Measurements from ENCODE around the gene GATD1.

Gene GATD1

GRCh38 chr11:767238-767637 lies 10.0 kb downstream of the GATD1 start:
- no peaks in the 10 kb centered on the region for H3K9me3 ChIP-seq (ENCODE audit: insufficient read depth, low read length)
- no peak overlapping the region for H3K4me2 ChIP-seq (ENCODE audit: low read length)
- TF ChIP-seq CTCF (IDR thresholded peaks at IDR 0.05; ENCODE audit: low read depth, low read length) = no peak
- no peak for TF ChIP-seq EZH2phosphoT487 (IDR thresholded peaks at IDR 0.05; ENCODE audit: low read depth)
- H3K27ac ChIP-seq (ENCODE audit: low read length) = no peak overlapping the region
- no peak overlapping the region for H3K4me3 ChIP-seq (ENCODE audit: low read length)
- peaks cover 51% of the 10 kb centered on the region for H3K36me3 ChIP-seq (replicated peaks; ENCODE audit: low read depth, low read length)
- H3K4me1 ChIP-seq (ENCODE audit: low read length) = no peaks in the 10 kb centered on the region
- H3K27me3 ChIP-seq (ENCODE audit: low read depth, low read length) = no peaks in the 10 kb centered on the region
- peaks cover 22% of the 10 kb centered on the region for H4K20me1 ChIP-seq (ENCODE audit: insufficient read depth, low read length)
- H3K79me2 ChIP-seq (ENCODE audit: low read length) = peaks cover 16% of the 10 kb centered on the region; the same call in 1 of the 2 replicates
- no peak overlapping the region for H3K9ac ChIP-seq (ENCODE audit: low read length)
- no peak overlapping the region for H2AFZ ChIP-seq (ENCODE audit: low read depth, low read length)

- H3K9ac ChIP-seq (ENCODE audit: low read length) = no peak overlapping the region
- H3K9me3 ChIP-seq (ENCODE audit: insufficient read depth, low read length) = no peaks in the 10 kb centered on the region
- peaks cover 24% of the 10 kb centered on the region for H4K20me1 ChIP-seq (ENCODE audit: insufficient read depth, low read length)
- H3K79me2 ChIP-seq (ENCODE audit: low read length) = peaks cover 15% of the 10 kb centered on the region; the same call in 1 of the 2 replicates
- no peak overlapping the region for H3K27ac ChIP-seq (ENCODE audit: low read length)
- H3K27me3 ChIP-seq (ENCODE audit: low read depth, low read length) = no peaks in the 10 kb centered on the region
- peaks cover 53% of the 10 kb centered on the region for H3K36me3 ChIP-seq (replicated peaks; ENCODE audit: low read depth, low read length)
- TF ChIP-seq EZH2phosphoT487 (IDR thresholded peaks at IDR 0.05; ENCODE audit: low read depth) (no peak), CTCF (IDR thresholded peaks at IDR 0.05; ENCODE audit: low read depth, low read length) (no peak)
- H3K4me1 ChIP-seq (ENCODE audit: low read length) = no peaks in the 10 kb centered on the region
- H2AFZ ChIP-seq (ENCODE audit: low read depth, low read length) = no peak overlapping the region
- no peak overlapping the region for H3K4me2 ChIP-seq (ENCODE audit: low read length)
- no peak overlapping the region for H3K4me3 ChIP-seq (ENCODE audit: low read length)
Measured at GRCh38 chr11:766936-767210, 10.4 kb downstream of the GATD1 start.

- Histone ChIP-seq H3K27ac (ENCODE audit: low read length) (no peak overlapping the region), H3K4me2 (ENCODE audit: low read length) (no peak overlapping the region), H3K27me3 (ENCODE audit: low read depth, low read length) (no peaks in the 10 kb centered on the region), H3K9ac (ENCODE audit: low read length) (no peak overlapping the region), H3K79me2 (ENCODE audit: low read length) (peaks cover 9% of the 10 kb centered on the region; the same call in 1 of the 2 replicates), H3K4me1 (ENCODE audit: low read length) (no peaks in the 10 kb centered on the region), H2AFZ (ENCODE audit: low read depth, low read length) (no peak overlapping the region), H3K4me3 (ENCODE audit: low read length) (no peak overlapping the region), H4K20me1 (ENCODE audit: insufficient read depth, low read length) (peaks cover 24% of the 10 kb centered on the region), H3K9me3 (ENCODE audit: insufficient read depth, low read length) (no peaks in the 10 kb centered on the region), H3K36me3 (replicated peaks; ENCODE audit: low read depth, low read length) (peaks cover 48% of the 10 kb centered on the region)
- TF ChIP-seq CTCF (IDR thresholded peaks at IDR 0.05; ENCODE audit: low read depth, low read length) (no peak), EZH2phosphoT487 (IDR thresholded peaks at IDR 0.05; ENCODE audit: low read depth) (no peak)
Measured at GRCh38 chr11:766106-766935, 11.0 kb downstream of the GATD1 start.

GRCh38 chr11:765802-766091 lies 11.5 kb downstream of the GATD1 start:
- no peaks in the 10 kb centered on the region for H3K9me3 ChIP-seq (ENCODE audit: insufficient read depth, low read length)
- peaks cover 24% of the 10 kb centered on the region for H4K20me1 ChIP-seq (ENCODE audit: insufficient read depth, low read length)
- TF ChIP-seq CTCF (IDR thresholded peaks at IDR 0.05; ENCODE audit: low read depth, low read length) (no peak), EZH2phosphoT487 (IDR thresholded peaks at IDR 0.05; ENCODE audit: low read depth) (no peak)
- H3K27ac ChIP-seq (ENCODE audit: low read length) = no peak overlapping the region
- H3K79me2 ChIP-seq (ENCODE audit: low read length) = peaks cover 7% of the 10 kb centered on the region; the same call in 1 of the 2 replicates
- H3K4me2 ChIP-seq (ENCODE audit: low read length) = no peak overlapping the region
- H3K9ac ChIP-seq (ENCODE audit: low read length) = no peak overlapping the region
- no peaks in the 10 kb centered on the region for H3K4me1 ChIP-seq (ENCODE audit: low read length)
- peaks cover 42% of the 10 kb centered on the region for H3K36me3 ChIP-seq (replicated peaks; ENCODE audit: low read depth, low read length)
- H3K4me3 ChIP-seq (ENCODE audit: low read length) = no peak overlapping the region
- H3K27me3 ChIP-seq (ENCODE audit: low read depth, low read length) = no peaks in the 10 kb centered on the region
- no peak overlapping the region for H2AFZ ChIP-seq (ENCODE audit: low read depth, low read length)
